Measurements from ENCODE around the gene GOT2.
"Not testable (repeated sequence)": the region's sequence is repeated elsewhere in the genome, so short reads cannot be mapped to it uniquely, and the experiment has no call there.

DNA sequence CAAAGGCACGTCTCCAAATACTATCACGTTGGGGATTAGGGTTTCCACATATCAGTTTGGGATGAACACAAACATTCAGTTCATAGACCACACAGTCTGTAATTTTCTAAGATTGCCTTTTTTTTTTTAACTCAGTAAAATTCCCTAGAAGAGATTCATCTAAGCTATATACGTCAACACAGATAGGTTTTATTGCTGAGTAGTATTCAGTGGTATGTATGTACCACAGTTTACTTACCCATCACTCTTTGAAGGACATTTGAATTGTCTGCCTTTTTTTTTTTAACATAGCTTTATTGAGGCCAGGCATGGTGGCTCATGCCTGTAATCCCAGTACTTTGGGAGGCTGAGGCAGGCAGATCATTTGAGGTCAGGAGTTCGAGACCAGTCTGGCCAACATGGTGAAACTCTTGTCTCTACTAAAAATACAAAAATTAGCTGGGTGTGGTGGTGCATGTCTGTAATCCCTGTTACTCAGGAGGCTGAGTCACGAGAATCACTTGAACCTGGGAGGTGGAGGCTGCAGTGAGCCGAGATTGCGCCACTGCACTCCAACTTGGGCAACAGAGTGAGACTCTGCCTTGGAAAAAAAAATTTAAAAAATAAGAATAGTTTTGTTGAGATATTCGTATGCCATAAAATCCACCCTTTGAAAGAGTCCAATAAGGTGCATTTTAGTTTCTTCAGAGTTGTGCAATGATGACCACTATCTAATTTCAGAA lies 47.0 kb downstream of the GOT2 start:
- TF ChIP-seq, protein P1, sequence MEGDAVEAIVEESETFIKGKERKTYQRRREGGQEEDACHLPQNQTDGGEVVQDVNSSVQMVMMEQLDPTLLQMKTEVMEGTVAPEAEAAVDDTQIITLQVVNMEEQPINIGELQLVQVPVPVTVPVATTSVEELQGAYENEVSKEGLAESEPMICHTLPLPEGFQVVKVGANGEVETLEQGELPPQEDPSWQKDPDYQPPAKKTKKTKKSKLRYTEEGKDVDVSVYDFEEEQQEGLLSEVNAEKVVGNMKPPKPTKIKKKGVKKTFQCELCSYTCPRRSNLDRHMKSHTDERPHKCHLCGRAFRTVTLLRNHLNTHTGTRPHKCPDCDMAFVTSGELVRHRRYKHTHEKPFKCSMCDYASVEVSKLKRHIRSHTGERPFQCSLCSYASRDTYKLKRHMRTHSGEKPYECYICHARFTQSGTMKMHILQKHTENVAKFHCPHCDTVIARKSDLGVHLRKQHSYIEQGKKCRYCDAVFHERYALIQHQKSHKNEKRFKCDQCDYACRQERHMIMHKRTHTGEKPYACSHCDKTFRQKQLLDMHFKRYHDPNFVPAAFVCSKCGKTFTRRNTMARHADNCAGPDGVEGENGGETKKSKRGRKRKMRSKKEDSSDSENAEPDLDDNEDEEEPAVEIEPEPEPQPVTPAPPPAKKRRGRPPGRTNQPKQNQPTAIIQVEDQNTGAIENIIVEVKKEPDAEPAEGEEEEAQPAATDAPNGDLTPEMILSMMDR (IDR thresholded peaks at IDR 0.05) = not testable (repeated sequence)
- not testable (repeated sequence) for TF ChIP-seq ZFX (IDR thresholded peaks at IDR 0.05; ENCODE audit: borderline replicate concordance)
